NCI-H446 treated with DMSO at 0.1 percent for 48 hours (cell line): ENCODE data around the gene HTRA1.
A peak's percentile ranks its signal among the peaks of the same experiment; 100 is the strongest.

Experiments used
- DNase-seq: peaks from one replicate; lab custom pipeline; 2025; lab: John Stamatoyannopoulos, UW

The HTRA1 gene

DNA sequence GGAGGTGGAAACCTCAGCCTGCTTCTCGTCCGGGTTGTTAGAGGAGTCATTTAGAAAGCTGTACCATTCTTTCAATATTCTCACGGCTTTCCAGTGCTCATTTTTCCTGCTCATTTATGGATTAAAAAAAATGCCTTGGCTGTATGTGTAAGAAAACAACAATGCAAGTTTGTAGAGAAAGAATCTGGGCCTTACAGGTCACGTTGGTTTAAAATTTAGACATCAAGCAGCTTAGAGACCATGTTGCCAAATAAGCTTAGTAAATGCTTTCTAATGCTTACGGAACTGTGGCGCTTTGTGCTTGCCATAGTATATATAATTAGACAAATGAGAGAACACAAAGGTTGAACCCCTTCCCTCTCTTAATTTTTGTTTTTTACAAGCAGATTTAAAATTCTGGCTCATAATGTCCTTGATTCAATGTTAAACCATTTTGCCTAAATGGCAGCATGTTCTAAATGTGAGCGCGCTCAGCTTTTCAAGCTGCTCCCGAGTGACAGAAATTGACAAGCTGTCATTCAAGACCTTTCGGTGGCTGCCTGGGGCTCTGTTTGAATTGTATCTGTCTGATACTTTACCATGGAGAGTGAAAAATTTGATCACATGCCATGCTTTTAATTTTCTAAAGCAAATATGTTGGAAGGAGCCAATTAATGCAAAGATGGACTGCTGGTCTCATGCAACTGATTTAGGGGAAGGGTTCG, 5.8 kb upstream of the HTRA1 start:
- no peak for DNase-seq

DNA sequence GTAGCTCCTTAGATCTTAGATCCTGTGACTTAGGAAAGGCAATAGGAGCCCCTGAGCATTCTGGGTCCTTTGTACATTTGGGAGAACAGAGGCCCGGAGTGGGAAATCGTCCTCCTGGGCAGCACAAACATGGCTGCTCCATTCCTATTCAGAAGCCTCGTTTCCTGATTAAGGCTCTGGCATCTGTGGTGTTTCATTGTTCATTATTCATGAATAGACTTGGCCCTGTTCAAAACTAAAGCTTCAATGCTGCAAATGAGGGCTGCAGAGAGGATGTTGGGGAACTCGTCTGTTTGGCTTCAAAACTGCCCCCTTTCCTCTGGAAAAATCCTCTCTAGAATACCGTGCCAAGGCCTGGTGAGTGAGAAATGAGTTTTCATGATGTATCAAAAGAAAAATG, 3.4 kb upstream of the HTRA1 start:
- no peak for DNase-seq

DNA sequence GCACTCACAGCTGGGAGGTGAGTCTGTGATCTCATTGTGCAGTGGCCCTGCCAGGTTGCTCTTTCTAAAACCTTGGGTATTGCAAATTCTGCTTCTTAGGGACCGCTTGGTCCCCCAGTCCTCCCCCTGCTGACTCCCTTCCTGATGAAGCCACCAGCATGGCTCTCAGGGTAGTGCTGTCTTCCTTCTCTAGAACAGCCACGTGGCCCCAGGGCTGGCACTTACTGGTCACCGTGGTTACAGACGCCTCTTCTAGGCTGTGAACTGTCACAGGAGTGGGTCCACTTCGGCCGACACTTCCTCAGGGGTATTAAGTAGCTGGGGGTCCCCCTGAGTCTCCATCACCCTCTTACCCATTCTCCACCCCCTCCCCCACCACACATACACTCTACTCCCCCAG, 2.7 kb upstream of the HTRA1 start:
- no peak for DNase-seq

DNA sequence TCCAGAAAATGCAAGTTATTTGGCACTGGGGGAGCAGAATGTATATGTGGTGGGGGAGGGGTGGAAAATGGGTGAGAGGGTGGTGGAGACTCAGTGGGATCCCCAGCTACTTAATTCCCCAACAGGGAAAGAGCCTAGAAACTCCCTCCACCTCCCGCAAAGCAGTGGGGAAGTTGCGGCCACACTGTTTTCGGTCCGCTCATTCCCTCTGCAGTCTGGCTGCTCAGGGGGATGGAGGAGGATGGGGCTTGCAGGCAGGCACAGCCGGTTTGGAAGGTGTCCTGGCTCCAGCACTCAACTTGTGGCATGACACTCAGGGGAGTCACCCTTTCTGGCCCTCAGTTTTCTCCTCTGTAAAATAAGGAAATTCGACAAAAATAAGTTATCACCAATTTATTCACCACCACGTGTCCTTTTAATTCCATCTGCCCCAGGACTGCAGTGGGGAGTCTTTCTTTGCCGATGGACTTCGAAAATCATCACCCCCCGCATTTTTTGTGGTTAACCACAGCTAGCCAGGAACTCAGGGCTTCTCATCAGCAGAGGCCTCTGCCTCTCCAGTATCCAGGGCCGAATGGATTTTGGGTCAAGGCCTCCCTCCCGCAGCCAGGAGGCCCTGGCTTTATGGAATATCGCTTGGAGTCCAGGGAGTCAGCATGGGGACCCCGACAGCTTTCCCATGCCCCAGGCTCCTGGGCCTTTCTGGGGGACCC, 1.6 kb upstream of the HTRA1 start:
- no peak for DNase-seq

DNA sequence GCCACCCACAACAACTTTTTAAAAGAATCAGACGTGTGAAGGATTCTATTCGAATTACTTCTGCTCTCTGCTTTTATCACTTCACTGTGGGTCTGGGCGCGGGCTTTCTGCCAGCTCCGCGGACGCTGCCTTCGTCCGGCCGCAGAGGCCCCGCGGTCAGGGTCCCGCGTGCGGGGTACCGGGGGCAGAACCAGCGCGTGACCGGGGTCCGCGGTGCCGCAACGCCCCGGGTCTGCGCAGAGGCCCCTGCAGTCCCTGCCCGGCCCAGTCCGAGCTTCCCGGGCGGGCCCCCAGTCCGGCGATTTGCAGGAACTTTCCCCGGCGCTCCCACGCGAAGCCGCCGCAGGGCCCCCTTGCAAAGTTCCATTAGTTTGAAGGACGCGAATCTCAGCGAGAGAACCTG, 461 bp upstream of the HTRA1 start:
- DNase-seq: no peak

DNA sequence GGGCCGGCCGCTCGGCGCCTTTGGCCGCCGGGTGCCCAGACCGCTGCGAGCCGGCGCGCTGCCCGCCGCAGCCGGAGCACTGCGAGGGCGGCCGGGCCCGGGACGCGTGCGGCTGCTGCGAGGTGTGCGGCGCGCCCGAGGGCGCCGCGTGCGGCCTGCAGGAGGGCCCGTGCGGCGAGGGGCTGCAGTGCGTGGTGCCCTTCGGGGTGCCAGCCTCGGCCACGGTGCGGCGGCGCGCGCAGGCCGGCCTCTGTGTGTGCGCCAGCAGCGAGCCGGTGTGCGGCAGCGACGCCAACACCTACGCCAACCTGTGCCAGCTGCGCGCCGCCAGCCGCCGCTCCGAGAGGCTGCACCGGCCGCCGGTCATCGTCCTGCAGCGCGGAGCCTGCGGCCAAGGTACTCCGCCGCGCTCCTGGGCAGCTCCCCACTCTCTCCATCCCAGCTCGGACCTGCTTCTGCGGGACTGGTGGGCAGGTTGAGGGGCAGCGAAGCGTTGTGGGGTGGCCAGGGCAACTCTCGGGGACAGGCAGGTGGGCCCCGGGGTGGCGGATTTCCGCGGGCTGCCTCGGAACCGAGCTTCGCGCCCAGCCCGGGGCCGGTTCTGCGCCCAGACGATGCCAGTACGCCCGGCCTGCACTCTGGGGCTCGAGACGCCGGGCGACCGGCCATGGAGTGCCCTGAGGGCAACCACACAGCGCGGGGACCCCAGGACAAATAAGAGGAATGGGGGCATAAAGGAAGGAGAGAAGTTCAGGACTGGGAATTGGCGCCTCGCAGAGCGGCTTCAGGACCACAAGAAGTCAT, 578 bp downstream of the HTRA1 start:
- no peak for DNase-seq

DNA sequence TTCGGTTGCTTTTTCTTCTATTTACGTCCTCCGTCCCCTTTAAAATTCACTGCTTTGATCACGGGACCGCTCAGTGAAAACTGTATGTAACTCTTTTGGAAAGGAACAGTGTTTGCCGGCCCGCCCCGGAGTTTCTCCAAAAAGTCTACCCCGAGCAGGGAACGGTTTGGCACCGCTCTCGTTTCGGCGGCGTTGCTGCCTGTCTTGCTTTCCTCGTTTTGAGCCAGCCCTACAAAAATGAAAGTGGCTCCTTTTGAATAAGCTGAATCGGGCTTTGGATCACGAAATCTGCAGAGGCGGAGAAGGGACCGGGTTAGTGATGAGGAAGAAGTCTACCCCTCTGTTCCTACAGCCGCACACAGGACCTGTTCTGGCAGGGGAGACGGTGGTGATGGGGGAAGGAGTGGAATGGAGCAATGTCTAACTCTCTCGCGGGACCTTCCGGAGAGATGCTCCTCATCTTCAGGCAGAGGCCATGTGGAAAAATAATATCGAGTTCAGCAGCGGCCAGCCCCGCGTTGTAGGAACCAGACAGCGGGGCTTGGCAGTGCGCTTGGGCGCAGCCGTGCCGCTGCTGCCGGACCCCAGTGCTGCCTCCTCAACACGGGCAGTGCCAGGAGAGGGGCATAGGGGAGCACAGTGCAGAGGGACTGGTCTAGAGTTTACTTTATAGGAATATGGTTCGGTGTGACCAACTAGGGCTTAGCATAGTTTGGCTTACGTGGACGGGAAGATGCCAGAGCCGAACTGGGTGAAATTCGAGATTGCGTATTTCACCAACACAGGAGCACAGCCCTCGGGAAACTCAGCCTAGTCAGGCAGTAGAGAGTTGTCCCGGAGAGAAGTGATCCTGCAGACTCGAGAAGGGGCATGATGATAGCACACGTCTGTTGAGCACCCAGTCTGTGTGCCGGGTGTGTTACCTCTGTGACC, 1.4 kb downstream of the HTRA1 start:
- no peak for DNase-seq

DNA sequence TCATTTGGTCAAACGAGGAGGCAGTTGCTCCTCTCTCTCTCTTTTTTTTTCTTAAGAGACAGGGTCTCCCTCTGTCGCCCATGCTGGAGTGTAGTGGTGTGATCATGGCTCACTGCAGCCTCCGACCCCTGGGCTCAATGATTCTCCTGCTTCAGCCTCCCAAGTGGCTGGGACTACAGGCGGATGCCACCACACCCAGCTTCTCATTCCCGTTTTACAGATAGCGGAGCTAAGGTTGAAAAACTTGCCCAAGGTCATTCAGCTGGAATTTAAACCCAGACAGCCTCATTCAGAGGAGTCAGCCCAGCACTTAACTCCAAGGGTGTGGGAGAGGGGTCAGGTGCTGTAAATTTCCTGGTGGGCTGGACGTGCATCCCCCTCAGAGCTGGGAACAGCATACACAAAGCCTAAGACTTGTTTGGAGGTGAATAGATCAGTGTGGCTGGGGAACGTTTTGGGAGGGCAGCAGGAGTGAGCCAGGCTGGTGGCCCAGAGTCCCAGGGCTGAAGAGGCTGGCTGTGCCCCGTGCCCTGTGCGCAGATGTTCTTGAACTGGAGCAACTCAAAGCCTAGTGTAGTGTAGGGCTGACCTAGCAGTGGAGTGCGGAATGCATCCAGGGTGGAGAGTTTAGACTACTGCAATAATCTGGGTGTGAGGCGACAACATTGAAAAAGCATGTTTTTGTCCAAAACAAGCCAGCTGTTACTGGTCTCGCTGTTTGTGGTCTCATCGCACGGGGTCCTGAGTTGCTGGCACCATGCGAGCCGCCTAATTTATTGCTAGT, 2.3 kb downstream of the HTRA1 start:
- no peak for DNase-seq

DNA sequence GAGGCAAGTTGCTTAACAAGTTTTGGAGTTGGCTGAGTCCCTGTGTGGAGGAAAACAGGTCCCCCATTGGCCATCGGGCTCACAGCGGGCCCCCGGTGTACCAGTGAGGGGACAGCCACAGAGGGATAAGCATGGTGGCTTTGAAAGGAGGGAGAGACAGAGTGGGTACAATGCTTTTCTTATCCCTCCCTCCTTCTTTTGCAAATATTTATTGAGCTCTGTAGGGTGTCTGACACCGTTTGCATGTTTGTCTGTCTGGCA, 2.8 kb downstream of the HTRA1 start:
- DNase-seq: no peak

DNA sequence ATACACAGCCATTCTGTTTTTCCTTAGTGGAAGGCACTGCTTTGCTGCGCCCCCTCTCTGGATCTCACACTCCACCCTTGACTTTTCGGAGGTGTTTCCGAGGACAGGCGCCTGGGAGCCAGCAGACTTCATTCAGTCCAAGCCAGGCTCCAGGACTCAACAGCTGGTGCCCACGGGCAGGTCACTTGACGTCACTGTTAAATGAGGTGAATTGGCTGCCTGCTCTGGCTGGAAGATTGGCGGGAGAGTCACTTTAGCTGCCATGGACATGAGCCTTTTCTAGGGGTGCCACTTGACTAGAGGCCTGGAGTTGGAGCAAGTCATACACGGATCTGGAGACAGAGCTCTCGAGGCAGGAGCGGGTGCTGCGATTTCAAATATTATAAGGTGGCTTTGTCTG, 3.2 kb downstream of the HTRA1 start:
- no peak for DNase-seq

DNA sequence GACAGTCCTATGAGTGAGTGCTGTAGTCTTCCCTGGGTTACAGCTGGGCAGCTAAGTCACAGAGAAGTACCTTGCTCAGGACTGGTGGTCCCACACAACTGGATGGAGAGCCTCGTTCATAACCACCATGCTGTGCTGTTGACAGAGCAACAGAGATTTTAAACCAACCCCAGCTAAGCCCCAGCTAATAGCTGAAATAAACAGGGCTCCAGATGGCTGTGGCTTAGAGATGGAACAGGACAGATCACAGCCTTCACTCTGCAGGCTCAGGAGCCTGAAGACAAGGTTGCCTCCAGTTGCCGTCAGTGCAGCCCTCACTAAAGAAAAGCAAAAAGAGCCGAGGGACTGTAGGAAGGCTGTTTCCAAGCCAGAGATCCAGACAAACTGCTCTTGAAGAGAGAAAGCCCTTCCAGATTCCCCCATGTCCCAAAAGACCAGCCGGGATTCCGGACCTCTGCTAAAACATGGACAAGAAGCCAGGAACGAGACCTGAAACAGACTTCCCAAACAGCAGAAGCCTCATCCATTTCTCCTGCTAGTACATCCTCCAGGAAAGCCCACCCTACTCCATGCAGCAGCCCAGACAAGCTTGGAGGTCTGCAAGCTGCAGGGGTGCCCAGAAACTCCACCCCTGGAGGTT, 4.2 kb downstream of the HTRA1 start:
- no peak for DNase-seq

DNA sequence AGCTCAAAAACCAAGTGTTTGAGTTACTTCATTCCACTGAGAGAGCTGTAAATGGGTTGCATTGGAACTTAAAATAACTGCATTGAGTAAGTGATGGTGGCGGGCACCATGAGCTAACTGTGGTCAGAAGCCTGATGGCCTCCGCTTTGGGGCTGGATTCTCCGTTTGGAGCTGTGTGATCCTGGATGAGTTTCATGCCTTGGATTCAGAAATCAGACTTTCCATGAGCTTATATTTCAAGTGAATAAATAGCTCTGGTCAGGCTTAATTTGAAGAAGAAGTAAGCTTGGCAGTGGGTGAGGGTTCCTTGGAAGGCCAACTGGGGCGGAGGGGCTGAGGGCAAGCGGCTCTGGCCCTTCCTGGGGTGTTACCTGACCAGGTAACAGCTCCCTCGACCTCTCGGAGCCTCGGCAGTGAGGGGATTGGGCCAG, 5.6 kb downstream of the HTRA1 start:
- no peak for DNase-seq

DNA sequence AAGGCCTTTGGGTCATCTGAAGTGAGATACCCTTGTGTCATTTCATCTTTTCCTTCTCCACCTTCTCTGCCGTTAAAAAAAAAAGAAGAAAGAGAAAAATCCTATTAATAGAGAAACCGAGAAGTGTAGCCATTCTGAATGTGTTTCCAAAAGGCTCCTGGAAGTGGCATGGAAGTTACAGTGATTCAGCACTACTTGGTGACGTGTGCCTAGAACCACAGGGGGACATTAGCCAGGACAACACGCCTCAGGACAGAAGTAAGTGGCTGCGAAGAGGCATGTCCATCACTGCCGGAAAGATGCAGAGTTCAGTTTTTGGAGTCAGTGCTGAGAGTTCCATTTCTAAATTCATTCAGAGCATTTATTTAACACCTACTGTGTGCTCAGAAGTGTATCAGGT, 6.3 kb downstream of the HTRA1 start:
- DNase-seq: no peak

DNA sequence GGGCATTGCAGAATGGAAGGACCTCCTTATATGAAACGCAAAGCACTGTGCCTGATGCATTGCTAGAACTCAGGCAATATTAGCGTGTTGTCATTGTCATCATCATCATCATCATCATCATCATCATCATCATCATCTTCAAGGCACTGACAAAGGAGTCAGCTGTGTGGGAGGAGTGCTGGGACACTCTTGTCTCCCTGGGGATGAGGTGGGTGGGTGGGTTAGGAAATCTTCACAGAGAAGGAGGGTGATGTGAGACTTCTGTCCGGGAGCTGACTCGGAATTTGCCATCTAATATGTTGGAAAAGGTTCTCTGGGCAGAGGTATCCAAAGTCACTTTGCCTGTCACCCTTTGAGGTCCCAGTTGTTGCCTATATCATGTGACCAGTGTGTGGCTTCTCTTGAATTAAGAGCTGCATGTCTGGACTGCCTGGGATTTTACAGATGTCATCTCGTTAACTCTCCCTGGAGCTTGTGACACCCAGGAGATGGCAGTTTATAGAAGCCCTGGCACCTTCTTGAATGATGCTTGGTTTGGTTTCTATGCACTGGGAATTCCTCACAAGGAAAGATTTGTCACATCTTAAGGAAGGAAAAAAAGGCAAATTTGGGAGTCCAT, 7.1 kb downstream of the HTRA1 start:
- no peak for DNase-seq

DNA sequence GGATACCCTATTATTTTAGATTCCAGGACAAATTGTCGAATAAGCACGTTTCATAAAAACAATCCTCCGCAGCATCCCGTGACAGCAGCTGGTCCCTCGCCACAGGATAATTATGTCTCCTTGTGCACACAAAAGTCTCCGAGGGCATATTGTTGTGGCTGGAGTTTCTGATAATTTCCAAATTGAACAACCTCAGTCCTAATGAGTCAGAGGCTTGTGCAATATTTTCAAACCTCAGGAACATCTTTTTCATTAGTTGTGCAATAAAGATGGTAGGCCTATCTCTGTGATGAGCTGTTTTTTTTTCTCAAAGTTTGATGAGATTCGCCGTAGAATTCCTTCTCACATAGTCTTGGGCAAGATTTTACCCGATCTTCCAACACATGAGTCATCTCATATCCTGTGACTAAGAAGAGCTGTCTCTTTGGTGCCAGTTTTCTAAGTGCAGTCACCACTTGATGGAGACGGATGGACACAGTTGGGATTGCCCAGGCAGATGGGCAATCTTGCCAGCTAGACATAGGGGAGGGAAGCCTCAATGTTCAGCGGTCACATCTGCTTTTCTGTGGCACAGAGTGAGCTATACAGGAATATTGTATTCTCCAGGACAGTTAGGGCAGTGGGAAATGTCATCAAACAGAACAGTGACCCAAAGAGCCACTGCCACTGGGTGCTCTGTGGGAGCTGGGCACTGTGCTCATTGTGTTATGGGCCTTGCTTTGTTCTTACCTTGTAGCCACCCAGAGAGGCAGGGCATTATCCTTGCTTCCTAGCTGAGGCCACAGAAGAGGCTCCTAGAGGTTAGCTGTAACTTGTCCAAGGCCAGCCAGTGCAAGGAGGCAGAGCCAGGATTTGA, 7.8 kb downstream of the HTRA1 start:
- DNase-seq: peak; percentile 66

DNA sequence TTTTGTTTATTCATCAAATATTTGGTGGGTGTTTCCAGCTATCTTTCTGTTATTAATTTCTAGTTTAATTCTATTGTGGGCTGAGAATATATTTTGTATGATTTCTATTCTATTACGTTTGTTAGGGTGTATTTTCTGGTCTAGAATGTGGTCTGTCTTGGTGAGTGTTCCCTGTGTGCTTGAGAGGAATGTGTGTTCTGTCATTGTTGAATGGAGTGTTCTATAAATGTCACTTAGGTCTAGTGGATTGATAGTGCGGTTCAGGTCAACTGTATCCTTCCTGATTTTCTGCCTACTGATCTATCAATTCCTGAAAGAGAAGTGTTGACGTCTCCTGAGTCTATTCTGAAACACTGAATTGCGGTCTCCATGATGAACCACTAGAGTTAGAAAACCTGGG, 8.5 kb downstream of the HTRA1 start:
- DNase-seq: no peak

DNA sequence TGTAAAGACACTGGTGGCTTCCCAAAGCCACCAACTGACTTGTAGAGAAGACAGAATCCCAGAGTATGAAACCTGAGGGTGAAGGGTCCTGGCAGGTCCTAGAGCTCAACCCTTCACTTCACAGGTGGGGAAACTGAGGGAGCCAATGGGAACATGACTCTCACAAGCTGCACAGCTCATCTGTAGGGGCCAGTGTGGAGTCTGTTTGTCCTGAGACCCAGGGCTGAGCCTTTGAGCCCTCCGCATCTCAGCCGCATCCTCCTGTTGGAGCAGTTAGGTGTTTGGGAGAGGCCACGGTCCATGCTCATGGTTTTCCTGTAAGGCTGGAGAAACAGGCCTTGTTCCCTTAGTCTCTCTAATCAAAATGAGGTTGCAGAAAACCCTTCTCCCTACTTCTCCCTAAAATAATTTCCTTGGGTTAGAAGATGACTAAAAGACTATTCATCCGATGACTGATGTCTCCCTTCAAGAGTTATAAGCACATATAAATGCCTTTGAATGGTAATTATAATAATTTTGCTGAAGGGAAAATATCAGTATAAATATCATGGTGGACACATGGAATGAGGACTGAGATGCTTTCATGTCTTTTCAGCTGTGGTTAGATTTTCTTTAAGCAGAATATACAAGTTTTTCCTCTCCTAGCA, 10.3 kb downstream of the HTRA1 start:
- no peak for DNase-seq

DNA sequence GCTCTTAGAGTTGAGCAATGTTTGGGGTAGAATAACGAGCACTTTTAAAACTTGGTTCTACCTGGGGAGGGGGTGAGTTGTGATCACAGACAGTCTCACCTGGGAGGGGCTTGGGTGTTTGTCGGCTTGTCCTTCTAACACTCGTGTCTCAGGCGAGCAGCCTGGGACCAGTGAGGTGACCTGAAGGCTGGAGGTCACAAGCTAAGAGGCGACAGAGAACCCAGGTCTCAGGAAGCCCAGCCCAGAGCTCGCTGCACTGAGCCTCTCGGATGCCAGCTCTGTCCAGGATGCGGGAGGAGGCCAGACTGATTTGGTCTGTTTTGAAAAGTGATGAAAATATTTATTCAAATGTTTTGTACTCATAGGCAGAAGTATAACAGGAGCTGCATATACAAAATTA, 11.8 kb downstream of the HTRA1 start:
- no peak for DNase-seq
